Heart left ventricle (tissue), 16 donors: Measurements from ENCODE around the gene LRRC1. TPM values are rescaled to one million over a fixed set of nuclear protein-coding genes. Genes with fewer than 3 reads are reported as not detected.

Experiments
- ATAC-seq, 4 donors: fragments of 200-7000 bp; cut with Tn5 transposase; one replicate each; pipeline ENCODE4 v1.9.1; 2020 to 2022; ENCODE audit warnings: moderate library complexity in 4 of 4, mild to moderate bottlenecking in 3 of 4, moderate number of reproducible peaks in 1 of 4
- DNase-seq, 5 donors: peaks; one replicate each; pipeline ENCODE4 v3.0.0-alpha.2; 2020
- H3K27ac ChIP-seq, 12 donors: fragments of 200-600 bp; sonication (generic) in 4 of 12; one replicate each; pipeline versions ENCODE4 v1.5.0 to v1.8.0; 2016 to 2022; ENCODE audit warnings: mild to moderate bottlenecking in 2 of 12
- H3K27me3 ChIP-seq, 9 donors: fragments of 200-600 bp; sonication (generic) in 2 of 9; one replicate each; pipeline versions ENCODE4 v1.5.1 to v1.8.0; 2016 to 2022; ENCODE audit warnings: mild to moderate bottlenecking in 3 of 9
- H3K36me3 ChIP-seq, 9 donors: fragments of 200-600 bp; sonication (generic) in 2 of 9; one replicate each; pipeline versions ENCODE4 v1.5.0 to v1.8.0; 2018 to 2022; ENCODE audit warnings: mild to moderate bottlenecking in 2 of 9
- H3K4me1 ChIP-seq, 12 donors: fragments of 200-600 bp; sonication (generic) in 4 of 12; one replicate each; pipeline versions ENCODE4 v1.5.0 to v1.8.0; 2016 to 2022; ENCODE audit warnings: mild to moderate bottlenecking in 3 of 12
- H3K4me3 ChIP-seq, 12 donors: fragments of 200-600 bp; sonication (generic) in 4 of 12; one replicate each; pipeline versions ENCODE4 v1.5.0 to v1.8.0; 2017 to 2022; ENCODE audit warnings: mild to moderate bottlenecking in 9 of 12, moderate library complexity in 4 of 12
- H3K9me3 ChIP-seq, 12 donors: fragments of 200-600 bp; sonication (generic) in 4 of 12; one replicate each; pipeline versions ENCODE4 v1.5.0 to v1.8.0; 2016 to 2022; ENCODE audit warnings: mild to moderate bottlenecking in 1 of 12
- CTCF ChIP-seq, 12 donors: fragments of 200-600 bp; sonication (generic) in 4 of 12; IDR thresholded peaks; one replicate each; pipeline versions ENCODE4 v1.5.0 to v1.8.0; 2018 to 2022; ENCODE audit warnings: antibody characterized with exemption in 12 of 12, mild to moderate bottlenecking in 5 of 12
- POLR2A ChIP-seq, 2 donors: fragments of 450-650 bp; IDR thresholded peaks; one replicate each; pipeline ENCODE4 v1.6.1; 2017; ENCODE audit warnings: antibody characterized with exemption in 2 of 2, mild to moderate bottlenecking in 2 of 2, moderate library complexity in 2 of 2
- WGBS, 4 donors: extraction: QIAGEN DNeasy Blood & Tissue Kit in 2 of 4; methylation state at CpG; one replicate each; pipeline versions ENCODE4 v1.1.5 to v1.1.7; 2013 to 2018; 5-methylcytosine and 5-hydroxymethylcytosine counted together
- intact Hi-C, 10 donors: fragments of 100-400 bp; cut with DNase I; formaldehyde crosslinking; loops; one replicate each; pipeline versions ENCODE4 v1.11.1 to v1.14.2; 2022
- polyA plus RNA-seq, 2 donors: library from polyadenylated mRNA; stranded (reverse); fragments of 200-250 nt; gene quantifications; one replicate each; pipeline ENCODE4 v1.2.3, GENCODE V29; 2013
- total RNA-seq, 9 donors: library from RNA; depleted of rRNA in 2 of 9; stranded (reverse); fragments of >200 nt in 2 of 9; fragmentation: NEBNext Ultra II Directional in 3 of 9; extraction: Animal tissue kit (Norgen Biotek cat#: 25700) in 3 of 9; gene quantifications; one replicate each; pipeline versions ENCODE4 v1.1.0 to v1.2.4, GENCODE V29; 2016 to 2023
- donor health status: ischemic (EF 13 %, LVEDD 7.1; RV severe dilation, severe dysfunction).
- donor health status: healthy with polysubstance abuse.
- donor health status: DM: no; HTN: yes; CAD: no.
- donor health status: DM: no; HTN: no; CAD: no.
- donor health status: ischemic (EF 25% LVEDD 6.9; RV normal size, moderate dysfunction).
- donor health status: ischemic (EF 25% LVEDD 5.7; RV mildly dilated, moderate dysfunction).
- donor health status: healthy.
- donor health status: DM: yes; HTN: yes; CAD: no.
- donor health status: ischemic (EF 35%, LVEDD 5.7; RV mildly dilated, moderate dysfunction).
- donor health status: nonischemic (EF 11% LVEDD 7.7; RV severe dilation, severe dysfunction).
- donor health status: DM: yes; HTN: yes; CAD: no.
- donor health status: PGD.
- donor health status: ischemic (EF 29% LVEDD 5.4; RV normal size, mild dysfunction).
- donor health status: nonischemic (EF 23%, LVEDD 6.1; RV moderate dilation, normal function).

Gene LRRC1
- total and polyA plus RNA-seq, 11 donors: 1.2 to 11.2 (median 3.3) TPM

GRCh38 chr6:53795702-53796450 is 1.1 kb downstream of the LRRC1 start:
- WGBS, 4 donors: 10 to 17% (median 14%) methylated on average over 29 to 47 of the region's 47 CpGs
- peaks cover 0 to 24% (median 11%) of the 10 kb centered on the region in 12 donors for H3K4me1 ChIP-seq
- H3K9me3 ChIP-seq: no peaks in the 10 kb centered on the region
- TF ChIP-seq POLR2A (IDR thresholded peaks at IDR 0.05) (no peak), CTCF (IDR thresholded peaks at IDR 0.05) (no peak)
- peak in 4 of 5 donors; percentile 35 to 76 (median 53) for DNase-seq
- peaks cover 0 to under 1% (median 0%) of the 10 kb centered on the region in 9 donors for H3K27me3 ChIP-seq
- H3K4me3 ChIP-seq: peak overlapping the region; percentile 65 to 96 (median 85)
- H3K36me3 ChIP-seq: no peaks in the 10 kb centered on the region
- peak; percentile 8 to 49 (median 32) for ATAC-seq
- peak overlapping the region in 9 of 12 donors; percentile 45 to 89 (median 80) for H3K27ac ChIP-seq
- intact Hi-C loops: loop anchor here in 5 of 10 donors (2.0 to 10.0 kb wide), 5 partner anchors 41 to 251 kb away; partner anchors contain the start of gene GCLC (in 1 of the 5)

- DNase-seq: no peak
- Histone ChIP-seq H3K27ac (peak overlapping the region in 8 of 12 donors; percentile 45 to 89 (median 80)), H3K36me3 (no peaks in the 10 kb centered on the region), H3K4me1 (peaks cover 0 to 24% (median 11%) of the 10 kb centered on the region in 12 donors), H3K27me3 (no peaks in the 10 kb centered on the region), H3K4me3 (peak overlapping the region in 9 of 12 donors; percentile 74 to 96 (median 86)), H3K9me3 (no peaks in the 10 kb centered on the region)
- no peak for ATAC-seq
- intact Hi-C loops: loop anchor here in 3 of 10 donors (5.0 to 10.0 kb wide), 3 partner anchors 41 to 252 kb away; partner anchors contain the start of gene GCLC (in 1 of the 3)
- TF ChIP-seq POLR2A (IDR thresholded peaks at IDR 0.05): no peak
- no peak for TF ChIP-seq CTCF (IDR thresholded peaks at IDR 0.05)
- 45 to 59% (median 48%) methylated on average over 3 of the region's 3 CpGs for WGBS, 4 donors
Observed at GRCh38 chr6:53796451-53796780, 1.6 kb downstream of the LRRC1 start.

GRCh38 chr6:53796791-53797190 is 2.0 kb downstream of the LRRC1 start:
- TF ChIP-seq CTCF (IDR thresholded peaks at IDR 0.05) (no peak), POLR2A (IDR thresholded peaks at IDR 0.05) (no peak)
- ATAC-seq: no peak
- no peak for DNase-seq
- 74 to 90% (median 81%) methylated on average over 5 of the region's 5 CpGs for WGBS, 4 donors
- H3K27ac ChIP-seq: peak overlapping the region in 3 of 12 donors; percentile 79 to 85 (median 82)
- H3K9me3 ChIP-seq: no peaks in the 10 kb centered on the region
- no peaks in the 10 kb centered on the region for H3K36me3 ChIP-seq
- intact Hi-C loops: loop anchor here in 3 of 10 donors (5.0 to 10.0 kb wide), 3 partner anchors 41 to 252 kb away; partner anchors contain the start of gene GCLC (in 1 of the 3)
- H3K4me1 ChIP-seq: peaks cover 0 to 24% (median 11%) of the 10 kb centered on the region in 12 donors
- H3K4me3 ChIP-seq: peak overlapping the region in 4 of 12 donors; percentile 79 to 96 (median 85)
- no peaks in the 10 kb centered on the region for H3K27me3 ChIP-seq

GRCh38 chr6:53797304-53797703 is 2.5 kb downstream of the LRRC1 start:
- no peak for DNase-seq
- peak overlapping the region in 1 of 12 donors; percentile 85 for H3K27ac ChIP-seq
- WGBS, 4 donors: 97 to 98% (median 98%) methylated on average over 2 of the region's 2 CpGs
- no peak overlapping the region for H3K4me3 ChIP-seq
- no peaks in the 10 kb centered on the region for H3K9me3 ChIP-seq
- intact Hi-C loops: loop anchor here in 3 of 10 donors (5.0 to 10.0 kb wide), 3 partner anchors 40 to 253 kb away; partner anchors contain the start of gene GCLC (in 1 of the 3)
- ATAC-seq: no peak
- no peaks in the 10 kb centered on the region for H3K27me3 ChIP-seq
- TF ChIP-seq POLR2A (IDR thresholded peaks at IDR 0.05) (no peak), CTCF (IDR thresholded peaks at IDR 0.05) (no peak)
- H3K36me3 ChIP-seq: no peaks in the 10 kb centered on the region
- H3K4me1 ChIP-seq: peaks cover 0 to 24% (median 11%) of the 10 kb centered on the region in 12 donors
